Chondrocyte (in vitro differentiated cells): Measurements from ENCODE around the gene TSPAN33. TPM values are rescaled to one million over a fixed set of nuclear protein-coding genes. Genes with fewer than 3 reads are reported as not detected.

Experiments used
- DNase-seq: peaks from one replicate; pipeline ENCODE4 v3.0.0; 2021; ENCODE audit warnings: mixed read lengths, low spot score
- H3K27ac Mint-ChIP-seq: one replicate; pipeline ENCODE4 v1.8.0; 2021; ENCODE audit warnings: mild to moderate bottlenecking, moderate library complexity, mixed read lengths; ENCODE audit not compliant: unreplicated experiment
- H3K27me3 Mint-ChIP-seq: 2 replicates; pipeline ENCODE4 v1.8.0; 2021; ENCODE audit warnings: low read depth, mixed read lengths
- H3K36me3 Mint-ChIP-seq: 2 replicates; pipeline ENCODE4 v1.8.0; 2021; ENCODE audit warnings: low read depth, mixed read lengths
- H3K4me1 Mint-ChIP-seq: 2 replicates; pipeline ENCODE4 v1.8.0; 2021; ENCODE audit warnings: low read depth, mild to moderate bottlenecking, mixed read lengths
- H3K4me3 Mint-ChIP-seq: one replicate; pipeline ENCODE4 v1.8.0; 2021; ENCODE audit warnings: mild to moderate bottlenecking, moderate library complexity, mixed read lengths; ENCODE audit not compliant: unreplicated experiment
- H3K9me3 Mint-ChIP-seq: 2 replicates; pipeline ENCODE4 v1.8.0; 2021; ENCODE audit warnings: low read depth, mixed read lengths
- CTCF ChIP-seq: fragments of 200-600 bp; sonication (generic); IDR thresholded peaks from 2 replicates; pipeline ENCODE4 v1.5.0; 2021; ENCODE audit warnings: antibody characterized with exemption, mild to moderate bottlenecking, moderate library complexity
- total RNA-seq: library from RNA; stranded (reverse); gene quantifications from 3 replicates; pipeline ENCODE4 v1.2.1, GENCODE V29; 2021

TSPAN33 gene
- total RNA-seq, 1 donor from 2014 or later = 4.2 TPM

GRCh38 chr7:129123510-129123857, 21.0 kb upstream of the TSPAN33 start:
- H3K36me3 Mint-ChIP-seq = peaks cover 8% of the 10 kb centered on the region
- H3K4me3 Mint-ChIP-seq = no peak overlapping the region
- peaks cover 15% of the 10 kb centered on the region for H3K9me3 Mint-ChIP-seq
- DNase-seq = no peak
- H3K27ac Mint-ChIP-seq = no peak overlapping the region
- TF ChIP-seq CTCF = no peak
- H3K27me3 Mint-ChIP-seq = peaks cover 20% of the 10 kb centered on the region
- peaks cover 11% of the 10 kb centered on the region for H3K4me1 Mint-ChIP-seq

- H3K4me3 Mint-ChIP-seq = no peak overlapping the region
- H3K27ac Mint-ChIP-seq = no peak overlapping the region
- no peak for DNase-seq
- peaks cover 13% of the 10 kb centered on the region for H3K27me3 Mint-ChIP-seq
- peaks cover 2% of the 10 kb centered on the region for H3K36me3 Mint-ChIP-seq
- TF ChIP-seq CTCF = no peak
- peaks cover 11% of the 10 kb centered on the region for H3K4me1 Mint-ChIP-seq
- peaks cover 5% of the 10 kb centered on the region for H3K9me3 Mint-ChIP-seq
Observed at GRCh38 chr7:129126314-129126713, 18.2 kb upstream of the TSPAN33 start.

GRCh38 chr7:129127154-129127553, 17.4 kb upstream of the TSPAN33 start:
- no peak for DNase-seq
- no peak for TF ChIP-seq CTCF
- H3K9me3 Mint-ChIP-seq = no peaks in the 10 kb centered on the region
- peaks cover 2% of the 10 kb centered on the region for H3K36me3 Mint-ChIP-seq
- no peak overlapping the region for H3K27ac Mint-ChIP-seq
- peaks cover 13% of the 10 kb centered on the region for H3K27me3 Mint-ChIP-seq
- no peak overlapping the region for H3K4me3 Mint-ChIP-seq
- peaks cover 8% of the 10 kb centered on the region for H3K4me1 Mint-ChIP-seq

GRCh38 chr7:129127601-129128000, 16.9 kb upstream of the TSPAN33 start:
- Mint-ChIP-seq H3K4me3 (no peak overlapping the region), H3K27ac (no peak overlapping the region), H3K27me3 (peaks cover 13% of the 10 kb centered on the region), H3K9me3 (no peaks in the 10 kb centered on the region), H3K36me3 (peaks cover 2% of the 10 kb centered on the region), H3K4me1 (peaks cover 4% of the 10 kb centered on the region)
- DNase-seq = no peak
- TF ChIP-seq CTCF = no peak

GRCh38 chr7:129134356-129134987, 10.0 kb upstream of the TSPAN33 start:
- Mint-ChIP-seq H3K9me3 (no peaks in the 10 kb centered on the region), H3K27me3 (peaks cover 4% of the 10 kb centered on the region), H3K36me3 (peaks cover 1% of the 10 kb centered on the region), H3K4me1 (peaks cover 5% of the 10 kb centered on the region), H3K27ac (no peak overlapping the region), H3K4me3 (no peak overlapping the region)
- no peak for DNase-seq
- no peak for TF ChIP-seq CTCF
